Hematopoietic multipotent progenitor cell (in vitro differentiated cells): ENCODE data around the gene SHISA6. TPM values are rescaled to one million over a fixed set of nuclear protein-coding genes. Genes with fewer than 3 reads are reported as not detected.

Experiments
- DNase-seq, 3 donors: peaks; one replicate each; pipeline ENCODE4 v3.0.0-alpha.2; 2011 to 2015; ENCODE audit warnings: low read depth in 2 of 3, low spot score in 2 of 3
- total RNA-seq: library from RNA; depleted of rRNA; stranded (reverse); fragments of >200 nt; gene quantifications from one replicate; pipeline ENCODE4 v1.2.3, GENCODE V29; 2012

The SHISA6 gene
- under 0.01 TPM for total RNA-seq

DNA sequence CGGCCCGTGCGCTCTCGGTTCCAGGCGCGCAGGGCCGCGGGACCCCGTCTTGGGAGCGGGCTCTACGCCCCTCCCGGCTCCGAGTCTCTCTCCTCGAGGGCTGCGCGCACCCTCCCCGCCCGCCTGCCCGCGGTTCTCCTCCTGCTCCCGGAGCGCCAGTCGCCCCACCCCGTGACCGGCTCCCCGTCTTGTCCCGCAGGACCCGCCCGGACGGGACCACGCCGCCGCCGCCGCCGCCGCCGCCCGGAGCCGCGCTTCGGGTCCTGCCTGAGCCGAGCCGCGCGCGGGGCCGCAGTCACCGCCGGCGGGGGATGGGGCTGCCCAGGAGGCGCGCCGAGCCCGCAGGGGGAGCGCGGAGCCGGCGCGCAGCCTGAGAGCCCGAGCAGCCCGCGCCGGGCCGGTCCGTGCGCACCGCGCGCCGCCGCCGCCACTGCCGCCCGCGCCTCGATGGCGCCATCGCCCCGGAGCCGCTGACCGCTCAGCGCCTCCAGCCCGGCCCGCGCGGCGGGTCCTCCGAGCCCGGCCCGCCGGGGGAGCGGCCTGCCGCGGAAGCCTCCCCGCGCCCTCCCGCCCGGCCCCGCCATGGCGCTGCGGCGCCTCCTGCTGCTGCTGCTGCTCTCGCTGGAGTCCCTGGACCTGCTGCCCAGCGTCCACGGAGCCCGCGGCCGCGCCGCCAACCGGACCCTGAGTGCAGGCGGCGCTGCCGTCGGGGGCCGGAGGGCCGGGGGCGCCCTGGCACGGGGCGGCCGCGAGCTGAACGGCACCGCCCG lies at the start of gene SHISA6:
SHISA6 (plus strand) TSS at position 373 of the 770 bp plus-strand sequence.
- DNase-seq: no peak

- DNase-seq: no peak
Measured at GRCh38 chr17:11195801-11196200, 45.2 kb upstream of the SHISA6 start.

- no peak for DNase-seq
Measured at GRCh38 chr17:11204991-11205390, 36.0 kb upstream of the SHISA6 start.

DNA sequence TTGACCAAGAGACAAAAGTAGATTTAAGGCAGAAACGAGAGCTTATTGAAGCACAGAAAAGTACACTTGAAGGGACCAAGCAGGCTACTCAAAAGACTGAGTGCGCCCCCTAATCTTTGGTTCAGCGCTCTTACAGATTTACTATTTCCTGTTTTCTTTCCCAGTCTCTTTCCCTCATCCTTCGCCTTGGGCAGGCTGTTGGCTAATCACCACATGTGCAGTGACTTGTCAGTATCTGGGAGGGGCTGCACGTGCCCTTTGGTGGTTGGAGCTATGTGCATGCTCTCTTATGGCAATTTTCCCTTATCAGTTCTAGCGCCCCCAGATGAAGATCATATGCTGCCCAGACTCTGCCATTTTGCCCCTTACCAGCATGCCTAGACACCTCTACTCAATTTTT lies 35.4 kb upstream of the SHISA6 start:
- no peak for DNase-seq

DNA sequence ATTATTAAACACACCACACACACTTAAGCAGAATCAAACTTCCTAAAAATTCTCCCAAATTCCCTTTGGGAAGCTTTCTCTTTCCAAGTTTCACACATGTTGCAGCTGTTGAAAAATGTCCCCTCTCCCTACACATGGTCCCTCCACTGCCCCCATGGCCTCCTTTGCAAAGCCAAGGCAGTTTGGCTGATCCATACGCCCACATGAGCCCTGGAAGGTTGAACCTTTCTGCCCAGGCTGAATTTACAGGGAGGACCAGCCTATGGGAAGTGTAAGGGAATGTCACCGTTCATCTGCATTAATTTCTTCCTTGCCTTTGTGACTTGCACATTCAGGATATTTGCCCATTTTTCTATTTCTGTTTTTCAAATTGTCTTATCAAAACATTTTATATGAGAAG lies 31.1 kb upstream of the SHISA6 start:
- no peak for DNase-seq

DNA sequence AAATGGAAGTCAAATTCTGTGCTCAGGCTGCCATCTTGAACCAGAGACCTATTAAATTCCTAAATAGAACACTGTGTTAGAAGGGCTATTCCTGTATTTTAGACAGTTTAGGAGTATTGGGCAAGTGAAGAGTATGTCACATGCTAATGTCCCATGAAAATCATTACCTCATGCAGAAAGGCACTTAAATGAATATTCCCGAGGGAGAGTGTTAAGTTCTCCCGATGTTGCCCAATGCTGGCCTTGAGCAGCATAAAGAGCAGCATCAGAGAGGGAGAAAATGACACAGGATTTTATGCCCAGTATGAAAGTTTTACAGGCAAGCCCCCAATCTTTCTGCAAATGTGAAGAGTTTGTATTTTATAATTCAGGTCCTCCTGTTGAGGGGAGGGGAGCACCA lies 28.2 kb upstream of the SHISA6 start:
- DNase-seq: no peak

DNA sequence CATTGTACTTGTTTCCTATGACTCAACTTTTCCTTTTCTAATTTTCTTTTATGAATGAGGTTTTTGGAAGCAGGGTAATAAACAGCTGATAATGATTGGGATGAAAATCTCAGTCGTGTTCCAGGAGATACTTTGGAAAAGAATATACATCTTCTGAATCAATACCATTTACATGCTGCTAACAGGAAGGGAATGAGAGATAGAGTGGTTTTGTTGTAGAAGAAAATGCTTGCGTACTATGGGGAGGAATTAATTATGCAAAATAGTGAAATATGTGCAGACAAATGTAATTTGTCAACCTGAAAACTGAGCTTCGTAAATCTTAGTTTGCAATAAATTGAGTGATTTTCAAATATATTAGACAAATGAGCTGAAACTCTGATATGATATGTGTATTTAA lies 24.0 kb upstream of the SHISA6 start:
- DNase-seq: no peak

GRCh38 chr17:11221196-11221595 lies 19.8 kb upstream of the SHISA6 start:
- no peak for DNase-seq

GRCh38 chr17:11221721-11222120 lies 19.3 kb upstream of the SHISA6 start:
- no peak for DNase-seq

GRCh38 chr17:11238705-11239104 lies 2.3 kb upstream of the SHISA6 start:
- no peak for DNase-seq

- DNase-seq: no peak
Measured at GRCh38 chr17:11239379-11239970, 1.5 kb upstream of the SHISA6 start.

GRCh38 chr17:11240041-11240840 lies 772 bp upstream of the SHISA6 start:
- DNase-seq: no peak

DNA sequence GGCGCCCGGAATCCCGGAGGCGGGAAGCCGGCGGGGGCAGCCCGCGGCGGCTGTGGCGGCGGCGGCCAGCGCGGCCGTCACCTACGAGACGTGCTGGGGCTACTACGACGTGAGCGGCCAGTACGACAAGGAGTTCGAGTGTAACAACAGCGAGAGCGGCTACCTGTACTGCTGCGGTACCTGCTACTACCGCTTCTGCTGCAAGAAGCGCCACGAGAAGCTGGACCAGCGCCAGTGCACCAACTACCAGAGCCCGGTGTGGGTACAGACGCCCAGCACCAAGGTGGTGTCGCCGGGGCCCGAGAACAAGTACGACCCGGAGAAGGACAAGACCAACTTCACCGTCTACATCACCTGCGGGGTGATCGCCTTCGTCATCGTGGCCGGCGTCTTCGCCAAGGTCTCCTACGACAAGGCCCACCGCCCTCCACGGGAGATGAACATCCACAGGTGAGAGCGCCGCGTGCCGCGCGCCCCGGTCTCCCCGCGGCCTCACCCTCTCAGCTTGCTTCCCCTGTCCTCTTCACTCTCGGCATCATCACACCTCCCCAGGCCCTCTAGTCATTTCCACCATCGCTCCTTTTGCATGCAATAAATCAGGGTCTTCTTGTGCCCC lies 706 bp downstream of the SHISA6 start:
- no peak for DNase-seq

DNA sequence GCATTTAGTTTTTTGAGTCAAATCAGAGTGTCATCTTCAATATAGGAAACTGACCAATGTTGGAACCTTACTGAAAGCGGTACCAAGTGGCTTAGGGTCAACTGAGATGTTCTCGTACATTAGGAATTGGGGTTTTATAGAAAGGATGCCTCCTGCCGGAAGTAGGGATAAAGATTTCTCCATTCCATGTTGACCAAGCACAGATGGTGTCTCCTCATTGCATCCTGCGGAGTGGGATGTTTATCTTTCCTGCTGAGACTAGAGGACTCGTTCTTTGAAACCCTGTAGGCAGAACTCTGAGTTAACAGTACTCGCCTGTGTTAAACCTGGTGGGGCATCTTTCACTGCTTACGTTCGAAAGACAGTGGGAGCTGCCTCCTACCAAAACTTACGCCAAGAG lies 1.4 kb downstream of the SHISA6 start:
- DNase-seq: no peak

- no peak for DNase-seq
Measured at GRCh38 chr17:11244776-11245175, 3.8 kb downstream of the SHISA6 start.

GRCh38 chr17:11245187-11245586 lies 4.2 kb downstream of the SHISA6 start:
- DNase-seq: no peak

GRCh38 chr17:11245791-11246190 lies 4.8 kb downstream of the SHISA6 start:
- no peak for DNase-seq

GRCh38 chr17:11250161-11250560 lies 9.1 kb downstream of the SHISA6 start:
- DNase-seq: no peak

GRCh38 chr17:11251561-11252107 lies 10.6 kb downstream of the SHISA6 start:
- DNase-seq: no peak

DNA sequence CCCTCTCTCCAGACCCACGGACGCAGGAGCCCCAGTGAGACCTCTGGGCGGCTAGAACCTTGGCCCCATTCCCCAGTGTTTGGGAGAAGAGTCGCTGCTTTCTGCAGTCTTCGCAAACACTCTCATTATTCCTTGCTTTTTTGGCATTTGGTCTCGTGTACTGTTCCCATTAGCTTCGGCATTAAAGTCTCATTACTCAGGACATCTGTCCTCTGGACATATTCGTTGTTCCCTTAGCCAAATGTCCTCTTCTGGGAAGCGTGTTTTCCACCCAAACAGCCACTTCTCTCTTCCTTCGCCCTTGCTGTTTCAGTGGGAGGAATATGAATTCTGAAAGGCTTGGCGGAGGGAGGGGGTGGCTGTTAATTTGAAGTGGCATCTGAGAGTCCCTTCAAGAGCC lies 11.1 kb downstream of the SHISA6 start:
- no peak for DNase-seq

DNA sequence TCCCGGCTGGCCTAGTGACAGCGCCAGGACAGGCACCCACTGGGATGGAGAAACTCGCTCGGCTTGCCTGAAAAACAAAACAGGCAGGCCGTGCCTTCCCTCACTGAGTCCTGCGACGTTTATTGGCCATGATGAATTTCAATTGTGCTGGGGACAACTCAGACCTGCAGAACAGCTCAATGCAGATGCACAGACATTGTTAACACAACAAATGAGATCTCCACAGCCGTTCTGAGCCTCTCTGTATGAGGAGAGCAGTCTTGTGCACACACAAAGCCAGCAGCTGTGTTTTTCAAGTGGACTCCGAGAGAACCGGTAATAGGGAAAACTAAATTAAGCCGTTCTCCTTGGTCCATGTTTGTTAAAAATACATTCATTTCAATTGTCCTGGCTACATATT lies 15.9 kb downstream of the SHISA6 start:
- no peak for DNase-seq
